T-helper 17 cell (primary cell): Measurements from ENCODE around the gene PIGX. TPM values are rescaled to one million over a fixed set of nuclear protein-coding genes. Genes with fewer than 3 reads are reported as not detected.

ENCODE experiments used
- ATAC-seq: fragments of 150-1000 bp; cut with Tn5 transposase; 2 replicates; pipeline ENCODE4 v1.10.0; 2021; ENCODE audit warnings: mild to moderate bottlenecking, moderate library complexity
- DNase-seq, 3 donors: peaks; one replicate each; pipeline versions ENCODE4 v3.0.0 to v3.0.0-alpha.2; 2020 to 2021
- H3K9me3 ChIP-seq: one replicate; pipeline ENCODE4 v1.7.0; 2013; ENCODE audit warnings: low read length, mild to moderate bottlenecking; ENCODE audit not compliant: control insufficient read depth, poor library complexity, severe bottlenecking
- H3K27ac Mint-ChIP-seq: one replicate; pipeline ENCODE4 v1.8.0; 2022; ENCODE audit warnings: mild to moderate bottlenecking, moderate library complexity, mixed read lengths
- H3K27me3 Mint-ChIP-seq: one replicate; pipeline ENCODE4 v1.8.0; 2022; ENCODE audit warnings: mixed read lengths
- H3K36me3 Mint-ChIP-seq: one replicate; pipeline ENCODE4 v1.8.0; 2022; ENCODE audit warnings: low read depth, mixed read lengths
- H3K4me1 Mint-ChIP-seq: one replicate; pipeline ENCODE4 v1.8.0; 2022; ENCODE audit warnings: mild to moderate bottlenecking, mixed read lengths
- H3K4me3 Mint-ChIP-seq: one replicate; pipeline ENCODE4 v1.8.0; 2022; ENCODE audit warnings: mild to moderate bottlenecking, moderate library complexity, mixed read lengths
- total RNA-seq, 4 donors: library from RNA in 2 of 4; stranded (reverse) in 2 of 4; gene quantifications; one replicate each; pipeline ENCODE4 v1.2.3 and lab custom pipeline; 2022 to 2026

The PIGX gene
- total RNA-seq, 2 donors from 2014 or later: 18.0 to 19.7 TPM

GRCh38 chr3:196689941-196690660, 22.1 kb upstream of the PIGX start:
- Mint-ChIP-seq H3K27me3 (no peaks in the 10 kb centered on the region), H3K27ac (no peak overlapping the region), H3K36me3 (no peaks in the 10 kb centered on the region), H3K4me3 (no peak overlapping the region), H3K4me1 (peaks cover 8% of the 10 kb centered on the region)
- DNase-seq (no peak), ATAC-seq (no peak)
- H3K9me3 ChIP-seq: no peaks in the 10 kb centered on the region

GRCh38 chr3:196691386-196691785, 20.8 kb upstream of the PIGX start:
- no peak for DNase-seq
- no peak for ATAC-seq
- H3K4me3 Mint-ChIP-seq: no peak overlapping the region
- no peaks in the 10 kb centered on the region for H3K36me3 Mint-ChIP-seq
- H3K9me3 ChIP-seq: no peaks in the 10 kb centered on the region
- H3K27me3 Mint-ChIP-seq: no peaks in the 10 kb centered on the region
- H3K4me1 Mint-ChIP-seq: peaks cover 4% of the 10 kb centered on the region
- no peak overlapping the region for H3K27ac Mint-ChIP-seq

- Mint-ChIP-seq H3K4me3 (no peak overlapping the region), H3K36me3 (no peaks in the 10 kb centered on the region), H3K27ac (peak overlapping the region; percentile 32), H3K4me1 (no peaks in the 10 kb centered on the region), H3K27me3 (no peaks in the 10 kb centered on the region)
- DNase-seq (no peak), ATAC-seq (peak; percentile 79)
- no peaks in the 10 kb centered on the region for H3K9me3 ChIP-seq
Observed at GRCh38 chr3:196694202-196694638, 18.0 kb upstream of the PIGX start.

- Mint-ChIP-seq H3K4me1 (no peaks in the 10 kb centered on the region), H3K36me3 (peaks cover 2% of the 10 kb centered on the region), H3K27me3 (no peaks in the 10 kb centered on the region), H3K27ac (peak overlapping the region; percentile 88), H3K4me3 (no peak overlapping the region)
- DNase-seq (no peak), ATAC-seq (peak; percentile 20)
- no peaks in the 10 kb centered on the region for H3K9me3 ChIP-seq
Observed at GRCh38 chr3:196694941-196695848, 17.0 kb upstream of the PIGX start.

GRCh38 chr3:196695849-196696226, 16.3 kb upstream of the PIGX start:
- ATAC-seq: no peak
- no peaks in the 10 kb centered on the region for H3K9me3 ChIP-seq
- Mint-ChIP-seq H3K36me3 (peaks cover 2% of the 10 kb centered on the region), H3K4me3 (no peak overlapping the region), H3K27me3 (no peaks in the 10 kb centered on the region), H3K27ac (peak overlapping the region; percentile 88), H3K4me1 (no peaks in the 10 kb centered on the region)
- DNase-seq: no peak

- H3K27me3 Mint-ChIP-seq: no peaks in the 10 kb centered on the region
- H3K27ac Mint-ChIP-seq: no peak overlapping the region
- ATAC-seq (no peak), DNase-seq (no peak)
- no peaks in the 10 kb centered on the region for H3K9me3 ChIP-seq
- H3K4me1 Mint-ChIP-seq: no peaks in the 10 kb centered on the region
- peaks cover 2% of the 10 kb centered on the region for H3K36me3 Mint-ChIP-seq
- no peak overlapping the region for H3K4me3 Mint-ChIP-seq
Observed at GRCh38 chr3:196697270-196697669, 14.9 kb upstream of the PIGX start.

GRCh38 chr3:196699749-196700148, 12.4 kb upstream of the PIGX start:
- H3K4me1 Mint-ChIP-seq: peaks cover 2% of the 10 kb centered on the region
- H3K36me3 Mint-ChIP-seq: peaks cover 2% of the 10 kb centered on the region
- H3K4me3 Mint-ChIP-seq: no peak overlapping the region
- ATAC-seq: no peak
- H3K9me3 ChIP-seq: no peaks in the 10 kb centered on the region
- no peaks in the 10 kb centered on the region for H3K27me3 Mint-ChIP-seq
- H3K27ac Mint-ChIP-seq: peak overlapping the region; percentile 62
- DNase-seq: no peak

GRCh38 chr3:196700801-196701200, 11.4 kb upstream of the PIGX start:
- Mint-ChIP-seq H3K36me3 (peaks cover 2% of the 10 kb centered on the region), H3K27ac (no peak overlapping the region), H3K4me1 (peaks cover 2% of the 10 kb centered on the region), H3K27me3 (no peaks in the 10 kb centered on the region), H3K4me3 (no peak overlapping the region)
- ATAC-seq (no peak), DNase-seq (no peak)
- H3K9me3 ChIP-seq: no peaks in the 10 kb centered on the region

GRCh38 chr3:196706327-196706726, 5.8 kb upstream of the PIGX start:
- no peak for DNase-seq
- Mint-ChIP-seq H3K27me3 (no peaks in the 10 kb centered on the region), H3K4me3 (no peak overlapping the region), H3K4me1 (peaks cover 14% of the 10 kb centered on the region), H3K36me3 (no peaks in the 10 kb centered on the region), H3K27ac (no peak overlapping the region)
- H3K9me3 ChIP-seq: no peaks in the 10 kb centered on the region
- no peak for ATAC-seq

GRCh38 chr3:196706731-196707130, 5.4 kb upstream of the PIGX start:
- DNase-seq: no peak
- H3K27me3 Mint-ChIP-seq: no peaks in the 10 kb centered on the region
- no peak for ATAC-seq
- peaks cover 18% of the 10 kb centered on the region for H3K4me1 Mint-ChIP-seq
- H3K9me3 ChIP-seq: no peaks in the 10 kb centered on the region
- no peaks in the 10 kb centered on the region for H3K36me3 Mint-ChIP-seq
- H3K27ac Mint-ChIP-seq: no peak overlapping the region
- H3K4me3 Mint-ChIP-seq: no peak overlapping the region

- Mint-ChIP-seq H3K36me3 (no peaks in the 10 kb centered on the region), H3K27me3 (no peaks in the 10 kb centered on the region), H3K4me3 (no peak overlapping the region), H3K4me1 (peaks cover 19% of the 10 kb centered on the region), H3K27ac (no peak overlapping the region)
- DNase-seq (no peak), ATAC-seq (no peak)
- no peaks in the 10 kb centered on the region for H3K9me3 ChIP-seq
Observed at GRCh38 chr3:196707566-196707965, 4.6 kb upstream of the PIGX start.

GRCh38 chr3:196708467-196708866, 3.7 kb upstream of the PIGX start:
- Mint-ChIP-seq H3K27ac (no peak overlapping the region), H3K36me3 (no peaks in the 10 kb centered on the region), H3K4me1 (peaks cover 20% of the 10 kb centered on the region), H3K4me3 (no peak overlapping the region), H3K27me3 (no peaks in the 10 kb centered on the region)
- no peak for DNase-seq
- no peaks in the 10 kb centered on the region for H3K9me3 ChIP-seq
- no peak for ATAC-seq

- DNase-seq: peak in 2 of 3 donors; percentile 72 to 74
- Mint-ChIP-seq H3K4me3 (peak overlapping the region; percentile 83), H3K36me3 (no peaks in the 10 kb centered on the region), H3K27me3 (no peaks in the 10 kb centered on the region), H3K4me1 (peaks cover 17% of the 10 kb centered on the region), H3K27ac (peak overlapping the region; percentile 89)
- ATAC-seq: peak; percentile 53
- H3K9me3 ChIP-seq: no peaks in the 10 kb centered on the region
Observed at GRCh38 chr3:196712514-196713413, 587 bp downstream of the PIGX start.
